Liver (tissue), 9 donors: ENCODE results near the gene XPNPEP1. TPM values are rescaled to one million over a fixed set of nuclear protein-coding genes. Genes with fewer than 3 reads are reported as not detected.

ENCODE experiments used
- DNase-seq: peaks from one replicate; pipeline ENCODE4 v3.0.0-alpha.2; 2017; ENCODE audit warnings: low spot score
- H3K27ac ChIP-seq, 2 donors: one replicate each; pipeline ENCODE4 v1.7.0; 2013; ENCODE audit warnings: inconsistent platforms in 2 of 2, low read length in 2 of 2, control low read depth in 1 of 2, low read depth in 1 of 2, mild to moderate bottlenecking in 1 of 2
- H3K27me3 ChIP-seq, 4 donors: one replicate each; pipeline versions ENCODE4 v1.6.1 to v1.7.0; 2013; ENCODE audit warnings: low read length in 3 of 4, inconsistent platforms in 1 of 4, mild to moderate bottlenecking in 1 of 4, moderate library complexity in 1 of 4; ENCODE audit not compliant: control insufficient read depth in 4 of 4, insufficient read depth in 4 of 4
- H3K36me3 ChIP-seq, 4 donors: one replicate each; pipeline versions ENCODE4 v1.6.1 to v1.7.0; 2013; ENCODE audit warnings: low read length in 3 of 4, mild to moderate bottlenecking in 3 of 4, low read depth in 1 of 4, moderate library complexity in 1 of 4; ENCODE audit not compliant: control insufficient read depth in 4 of 4, insufficient read depth in 3 of 4
- H3K4me1 ChIP-seq, 4 donors: one replicate each; pipeline versions ENCODE4 v1.6.1 to v1.7.0; 2013; ENCODE audit warnings: low read length in 3 of 4, mild to moderate bottlenecking in 3 of 4, moderate library complexity in 1 of 4; ENCODE audit not compliant: control insufficient read depth in 4 of 4, insufficient read depth in 4 of 4
- H3K4me3 ChIP-seq, 3 donors: one replicate each; pipeline versions ENCODE4 v1.6.1 to v1.7.0; 2013; ENCODE audit warnings: low read length in 3 of 3, control low read depth in 1 of 3, low read depth in 1 of 3, mild to moderate bottlenecking in 1 of 3
- H3K9ac ChIP-seq, 2 donors: one replicate each; pipeline ENCODE4 v1.7.0; 2013; ENCODE audit warnings: low read length in 2 of 2, mild to moderate bottlenecking in 2 of 2, moderate library complexity in 2 of 2, control low read depth in 1 of 2, low read depth in 1 of 2
- H3K9me3 ChIP-seq, 4 donors: one replicate each; pipeline versions ENCODE4 v1.6.1 to v1.7.0; 2013; ENCODE audit warnings: low read length in 3 of 4; ENCODE audit not compliant: control insufficient read depth in 4 of 4
- EGR1 ChIP-seq, 2 donors: IDR thresholded peaks; 2 replicates each; pipeline ENCODE4 v1.6.1; 2016 to 2018; ENCODE audit warnings: antibody characterized with exemption in 2 of 2, low read depth in 2 of 2
- FOXA2 ChIP-seq: IDR thresholded peaks from 2 replicates; pipeline ENCODE4 v1.6.1; 2016; ENCODE audit warnings: antibody characterized with exemption
- HNF4A ChIP-seq, 2 donors: conservative IDR thresholded peaks; 2 replicates each; pipeline ENCODE4 v1.6.1; 2016; ENCODE audit warnings: antibody characterized with exemption in 2 of 2, mild to moderate bottlenecking in 2 of 2
- HNF4G ChIP-seq: IDR thresholded peaks from 2 replicates; pipeline ENCODE4 v1.6.1; 2016; ENCODE audit warnings: antibody characterized with exemption
- JUND ChIP-seq, 2 donors: IDR thresholded peaks; 2 replicates each; pipeline ENCODE4 v1.6.1; 2016; ENCODE audit warnings: antibody characterized with exemption in 2 of 2
- NR2F2 ChIP-seq: IDR thresholded peaks from 2 replicates; pipeline ENCODE4 v1.6.1; 2016; ENCODE audit warnings: antibody characterized with exemption
- RAD21 ChIP-seq, 2 donors: IDR thresholded peaks; 2 replicates each; pipeline ENCODE4 v1.6.1; 2016; ENCODE audit warnings: antibody characterized with exemption in 2 of 2, mild to moderate bottlenecking in 2 of 2
- RXRA ChIP-seq, 2 donors: IDR thresholded peaks; 2 replicates each; pipeline ENCODE4 v1.6.1; 2017 to 2018; ENCODE audit warnings: antibody characterized with exemption in 2 of 2, mild to moderate bottlenecking in 1 of 2
- TAF1 ChIP-seq: conservative IDR thresholded peaks from 2 replicates; pipeline ENCODE4 v1.6.1; 2016; ENCODE audit warnings: antibody characterized with exemption, mild to moderate bottlenecking
- YY1 ChIP-seq: IDR thresholded peaks from 2 replicates; pipeline ENCODE4 v1.6.1; 2016; ENCODE audit warnings: antibody characterized with exemption, mild to moderate bottlenecking
- WGBS: extraction: QIAGEN DNeasy Blood & Tissue Kit; methylation state at CpG from one replicate; pipeline ENCODE4 v1.1.7; 2013; 5-methylcytosine and 5-hydroxymethylcytosine counted together
- polyA plus RNA-seq, 2 donors: library from polyadenylated mRNA; stranded (reverse) in 1 of 2; unstranded in 1 of 2; fragments of 200-250 nt in 1 of 2; fragments of >200 nt in 1 of 2; fragmentation: Nextera tagmentation in 1 of 2; extraction: Ambion mirVana in 1 of 2; gene quantifications; one replicate each; pipeline versions ENCODE4 v1.2.1 to v1.2.3, GENCODE V29; 2013 to 2015
- total RNA-seq, 2 donors: library from RNA; depleted of rRNA; stranded (reverse); fragments of >200 nt; gene quantifications; one replicate each; pipeline ENCODE4 v1.2.3, GENCODE V29; 2014
- TF ChIP-seq, protein P1 (sequence below): IDR thresholded peaks from 2 replicates; pipeline ENCODE4 v1.6.1; 2016; ENCODE audit warnings: antibody characterized with exemption
- TF ChIP-seq, protein P2 (sequence below): IDR thresholded peaks from 2 replicates; pipeline ENCODE4 v1.6.1; 2016; ENCODE audit warnings: antibody characterized with exemption
- TF ChIP-seq, protein P3 (sequence below): IDR thresholded peaks from 2 replicates; pipeline ENCODE4 v1.6.1; 2016; ENCODE audit warnings: antibody characterized with exemption
- donor health status: healthy.
- donor health status: healthy.
- donor health status: healthy.
- donor health status: healthy.
- donor health status: healthy.

XPNPEP1 gene
- total and polyA plus RNA-seq, 4 donors, result 9.1 to 38.1 (median 27.3) TPM

DNA sequence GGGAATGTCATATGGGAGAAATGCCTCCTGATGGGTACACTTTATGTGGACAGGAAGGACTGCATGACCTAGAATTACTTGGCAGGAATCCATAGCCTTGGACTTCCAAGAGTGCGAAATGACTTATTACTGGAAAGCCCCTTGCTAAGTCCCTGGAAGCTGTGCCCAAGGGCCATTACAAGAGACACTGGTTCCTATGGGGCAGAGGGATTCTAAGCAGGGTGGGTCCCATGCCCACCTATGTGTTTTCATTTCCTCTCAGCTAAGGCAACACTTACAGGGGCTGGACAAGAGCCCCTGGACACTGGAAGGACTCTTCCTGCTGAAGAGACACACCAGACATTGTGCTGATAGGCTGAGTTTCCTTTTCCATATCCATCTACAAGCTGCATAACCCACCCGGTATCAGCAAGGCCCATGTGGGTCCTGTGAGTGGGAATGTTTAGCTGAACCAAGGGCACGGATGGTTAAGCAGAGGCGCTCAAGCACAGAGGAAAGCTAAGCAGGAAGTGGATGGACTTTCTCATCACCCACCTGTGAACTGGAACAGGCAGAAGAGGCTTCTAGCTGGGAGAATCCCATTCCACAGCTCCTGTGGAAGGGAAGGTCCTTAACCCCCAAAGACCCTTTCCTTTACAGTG is 56.2 kb downstream of the XPNPEP1 start:
- no peaks in the 10 kb centered on the region for H3K4me1 ChIP-seq
- no peak overlapping the region for H3K9ac ChIP-seq
- peak; percentile 27 for DNase-seq
- H3K9me3 ChIP-seq, result no peaks in the 10 kb centered on the region
- no peak overlapping the region for H3K4me3 ChIP-seq
- TF ChIP-seq TAF1, result no peak
- no peaks in the 10 kb centered on the region for H3K27me3 ChIP-seq
- no peak overlapping the region for H3K27ac ChIP-seq
- peaks cover 3 to 71% (median 41%) of the 10 kb centered on the region in 4 donors for H3K36me3 ChIP-seq
- 93% methylated on average over 4 of the region's 4 CpGs for WGBS

DNA sequence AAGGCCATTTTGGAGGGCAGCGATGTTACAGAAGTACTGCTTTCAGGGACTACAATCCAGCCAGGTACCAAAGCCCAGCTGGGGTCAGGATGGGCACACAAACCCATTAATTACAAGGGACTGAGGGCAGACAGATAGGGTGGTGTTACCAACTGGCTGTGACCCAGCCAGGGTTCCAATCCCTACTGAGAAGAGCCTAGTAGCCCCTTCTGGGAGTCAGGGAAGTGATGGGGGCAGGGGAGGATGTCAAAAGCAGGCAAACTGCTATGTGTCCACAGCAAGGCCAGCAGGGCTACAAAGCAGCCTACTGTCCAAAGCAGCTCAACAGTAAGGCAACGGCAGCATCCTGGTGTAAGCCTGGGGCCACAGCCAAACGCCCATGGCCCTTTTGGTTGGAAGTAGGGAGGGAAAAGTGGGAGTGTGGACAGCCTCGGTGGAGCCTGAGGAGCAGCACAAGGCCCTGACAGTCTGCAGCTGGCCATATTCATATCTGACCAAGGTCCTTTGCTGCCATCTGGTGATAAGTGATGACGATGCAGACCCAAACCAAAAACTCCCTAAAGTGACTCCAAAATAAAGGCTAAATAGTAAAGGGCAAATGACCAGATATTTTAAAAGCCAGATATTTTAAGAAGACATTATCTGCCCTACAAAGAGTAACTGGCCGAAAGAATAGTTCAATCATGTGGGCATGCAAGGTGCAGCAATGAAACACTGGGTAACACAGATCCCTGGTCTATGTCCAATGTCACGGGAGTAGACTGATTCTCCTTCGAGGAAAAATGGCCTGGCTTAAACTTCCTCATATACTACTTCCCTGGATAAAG is 56.9 kb downstream of the XPNPEP1 start:
- peak; percentile 30 for DNase-seq

DNA sequence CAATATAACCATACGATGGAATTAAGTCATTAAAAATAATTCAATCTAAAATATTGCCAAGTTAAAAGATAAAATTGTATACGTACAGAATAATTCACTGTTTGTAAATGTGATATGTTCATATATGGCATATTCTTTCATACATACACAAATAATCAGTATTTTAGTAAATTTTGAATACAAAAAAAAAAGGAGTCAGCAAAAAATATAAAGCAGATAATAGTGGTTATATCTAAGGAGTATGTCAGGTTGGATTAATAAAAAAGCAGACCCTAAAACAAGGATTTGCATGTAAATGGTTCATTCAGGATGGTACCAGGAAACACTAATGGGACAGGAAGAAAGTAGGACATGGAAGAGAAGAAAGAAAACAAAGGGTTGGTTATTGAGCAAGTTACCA is 59.5 kb downstream of the XPNPEP1 start:
- no peak overlapping the region for H3K9ac ChIP-seq
- WGBS, result 97% methylated on average over 2 of the region's 2 CpGs
- H3K9me3 ChIP-seq, result no peaks in the 10 kb centered on the region
- no peaks in the 10 kb centered on the region for H3K4me1 ChIP-seq
- H3K36me3 ChIP-seq, result peaks cover 1 to 41% (median 22%) of the 10 kb centered on the region in 4 donors
- no peak for TF ChIP-seq FOXA2
- TF ChIP-seq, protein P1, sequence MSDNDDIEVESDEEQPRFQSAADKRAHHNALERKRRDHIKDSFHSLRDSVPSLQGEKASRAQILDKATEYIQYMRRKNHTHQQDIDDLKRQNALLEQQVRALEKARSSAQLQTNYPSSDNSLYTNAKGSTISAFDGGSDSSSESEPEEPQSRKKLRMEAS, result no peak
- no peak for TF ChIP-seq TAF1
- no peak for TF ChIP-seq EGR1 (IDR thresholded peaks at IDR 0.05; ENCODE audit: low read depth in 2 of 2)
- TF ChIP-seq HNF4A (conservative IDR thresholded peaks at IDR 0.05), result no peak
- TF ChIP-seq, protein P2, sequence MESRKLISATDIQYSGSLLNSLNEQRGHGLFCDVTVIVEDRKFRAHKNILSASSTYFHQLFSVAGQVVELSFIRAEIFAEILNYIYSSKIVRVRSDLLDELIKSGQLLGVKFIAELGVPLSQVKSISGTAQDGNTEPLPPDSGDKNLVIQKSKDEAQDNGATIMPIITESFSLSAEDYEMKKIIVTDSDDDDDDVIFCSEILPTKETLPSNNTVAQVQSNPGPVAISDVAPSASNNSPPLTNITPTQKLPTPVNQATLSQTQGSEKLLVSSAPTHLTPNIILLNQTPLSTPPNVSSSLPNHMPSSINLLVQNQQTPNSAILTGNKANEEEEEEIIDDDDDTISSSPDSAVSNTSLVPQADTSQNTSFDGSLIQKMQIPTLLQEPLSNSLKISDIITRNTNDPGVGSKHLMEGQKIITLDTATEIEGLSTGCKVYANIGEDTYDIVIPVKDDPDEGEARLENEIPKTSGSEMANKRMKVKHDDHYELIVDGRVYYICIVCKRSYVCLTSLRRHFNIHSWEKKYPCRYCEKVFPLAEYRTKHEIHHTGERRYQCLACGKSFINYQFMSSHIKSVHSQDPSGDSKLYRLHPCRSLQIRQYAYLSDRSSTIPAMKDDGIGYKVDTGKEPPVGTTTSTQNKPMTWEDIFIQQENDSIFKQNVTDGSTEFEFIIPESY, result no peak
- TF ChIP-seq YY1, result no peak
- TF ChIP-seq, protein P3, sequence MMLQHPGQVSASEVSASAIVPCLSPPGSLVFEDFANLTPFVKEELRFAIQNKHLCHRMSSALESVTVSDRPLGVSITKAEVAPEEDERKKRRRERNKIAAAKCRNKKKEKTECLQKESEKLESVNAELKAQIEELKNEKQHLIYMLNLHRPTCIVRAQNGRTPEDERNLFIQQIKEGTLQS, result no peak
- no peak for TF ChIP-seq JUND (IDR thresholded peaks at IDR 0.05)
- TF ChIP-seq RXRA (IDR thresholded peaks at IDR 0.05), result no peak
- TF ChIP-seq HNF4G, result no peak
- no peak for TF ChIP-seq NR2F2
- H3K27ac ChIP-seq, result no peak overlapping the region
- H3K4me3 ChIP-seq, result no peak overlapping the region
- H3K27me3 ChIP-seq, result no peaks in the 10 kb centered on the region
- no peak for DNase-seq

More for the DNA sequence above, 56.9 kb downstream of the XPNPEP1 start:
- TF ChIP-seq, protein P3, result no peak
- TF ChIP-seq, protein P2, result no peak
- peak; percentile 19 to 53 for TF ChIP-seq RAD21 (IDR thresholded peaks at IDR 0.05)
- TF ChIP-seq RXRA (IDR thresholded peaks at IDR 0.05), result no peak
- H3K27me3 ChIP-seq, result no peaks in the 10 kb centered on the region
- H3K27ac ChIP-seq, result no peak overlapping the region
- no peaks in the 10 kb centered on the region for H3K9me3 ChIP-seq
- H3K9ac ChIP-seq, result no peak overlapping the region
- H3K36me3 ChIP-seq, result peaks cover 1 to 65% (median 37%) of the 10 kb centered on the region in 4 donors
- no peak overlapping the region for H3K4me3 ChIP-seq
- no peaks in the 10 kb centered on the region for H3K4me1 ChIP-seq
- WGBS, result 85% methylated on average over 8 of the region's 8 CpGs
